AG04450 (cell line): ENCODE data around the gene DCBLD1. TPM values are rescaled to one million over a fixed set of nuclear protein-coding genes. Genes with fewer than 3 reads are reported as not detected.

Source experiments
- CTCF ChIA-PET: fragments of 300-600, 350-600 bp; formaldehyde crosslinking; extraction: SDS; loops from one replicate; lab custom pipeline; 2022; ENCODE audit warnings: antibody characterized with exemption, inconsistent platforms; lab: Charles Lee
- POLR2A ChIA-PET: fragments of 350-600 bp; formaldehyde crosslinking; extraction: SDS; loops from one replicate; lab custom pipeline; 2021; ENCODE audit warnings: antibody characterized with exemption, inconsistent platforms; lab: Yijun Ruan, JAX
- DNase-seq: peaks from one replicate; pipeline ENCODE4 v3.0.0-alpha.2; 2011; ENCODE audit warnings: low read depth, low spot score
- H3K27ac ChIP-seq: one replicate; pipeline ENCODE4 v1.5.1; 2012; ENCODE audit warnings: low read depth, low read length, control low read depth
- H3K27me3 ChIP-seq: one replicate; pipeline ENCODE4 v1.6.0; 2012; ENCODE audit warnings: low read length; ENCODE audit not compliant: control insufficient read depth, insufficient read depth
- H3K4me3 ChIP-seq: 2 replicates; pipeline ENCODE4 v1.5.1; 2011; ENCODE audit warnings: mild to moderate bottlenecking, low read depth, low read length, control low read depth
- H3K9me3 ChIP-seq: 2 replicates; pipeline ENCODE4 v1.5.1; 2012; ENCODE audit warnings: low read length; ENCODE audit not compliant: control insufficient read depth, insufficient read depth
- CTCF ChIP-seq: IDR thresholded peaks from 2 replicates; pipeline ENCODE4 v1.5.1; 2011; ENCODE audit warnings: low read depth, low read length, control low read depth, inconsistent platforms
- polyA plus RNA-seq: library from polyadenylated mRNA; depleted of rRNA; stranded (reverse); fragments of >200 nt; gene quantifications from 2 replicates; pipeline ENCODE4 v1.2.3, GENCODE V29; 2011

The DCBLD1 gene
- polyA plus RNA-seq, 1 experiment, result 19.0 TPM

DNA sequence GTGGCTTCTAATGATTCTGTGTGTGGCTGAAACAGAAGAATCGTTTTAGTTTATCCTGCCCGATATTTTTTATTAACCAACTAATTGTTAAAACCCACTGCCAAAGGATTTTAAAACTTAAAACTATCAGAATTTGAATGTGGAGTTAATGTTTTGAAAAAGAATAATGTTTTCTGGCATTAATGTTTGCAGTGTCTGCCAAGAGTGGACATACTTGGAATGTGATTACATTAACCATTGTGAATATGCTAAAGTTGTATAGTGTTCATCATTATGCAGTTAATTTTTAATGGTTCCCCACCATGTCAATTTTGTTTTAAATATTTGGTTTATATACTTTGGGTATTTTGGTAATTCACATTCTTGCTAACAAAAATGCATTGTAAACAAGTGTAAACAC lies 24.4 kb downstream of the DCBLD1 start:
- ChIA-PET CTCF (no interaction called here), POLR2A (interaction anchor here (1.0 kb wide), 1 partner anchor 96 kb away, joined by 3 read pairs; the partner anchor contains the start of gene GOPC)
- Histone ChIP-seq H3K27ac (no peak overlapping the region), H3K9me3 (no peaks in the 10 kb centered on the region), H3K27me3 (no peaks in the 10 kb centered on the region), H3K4me3 (no peak overlapping the region)
- TF ChIP-seq CTCF, result no peak
- DNase-seq, result no peak

DNA sequence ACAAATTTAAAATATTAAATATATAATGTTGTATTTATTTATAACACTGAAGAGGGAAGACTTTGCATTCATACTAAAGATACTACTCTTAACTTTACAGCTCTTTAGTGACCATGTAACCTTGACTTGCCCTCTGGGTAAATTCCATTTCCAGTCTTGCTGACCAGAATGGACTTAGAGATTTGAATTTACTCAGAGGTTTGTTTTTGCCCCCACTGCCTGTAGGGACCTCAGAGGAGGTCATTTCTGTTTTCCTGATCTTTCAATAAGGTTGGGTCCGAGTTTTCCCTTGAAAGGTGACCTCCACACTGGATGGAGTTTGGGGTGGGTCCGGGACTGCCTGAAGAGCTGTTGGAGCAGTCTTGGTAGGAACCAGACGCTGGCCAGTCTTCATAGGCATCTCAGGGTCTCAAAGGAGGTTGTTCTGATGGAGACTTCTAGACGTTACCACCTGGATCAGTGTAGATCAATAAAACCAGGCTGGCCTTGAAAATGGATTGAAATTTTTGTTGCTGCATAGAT lies 26.0 kb downstream of the DCBLD1 start:
- DNase-seq, result no peak
- H3K9me3 ChIP-seq, result no peaks in the 10 kb centered on the region
- no peak overlapping the region for H3K4me3 ChIP-seq
- no peak overlapping the region for H3K27ac ChIP-seq
- no peak for TF ChIP-seq CTCF
- POLR2A ChIA-PET, result no interaction called here
- H3K27me3 ChIP-seq, result no peaks in the 10 kb centered on the region
- CTCF ChIA-PET, result no interaction called here

DNA sequence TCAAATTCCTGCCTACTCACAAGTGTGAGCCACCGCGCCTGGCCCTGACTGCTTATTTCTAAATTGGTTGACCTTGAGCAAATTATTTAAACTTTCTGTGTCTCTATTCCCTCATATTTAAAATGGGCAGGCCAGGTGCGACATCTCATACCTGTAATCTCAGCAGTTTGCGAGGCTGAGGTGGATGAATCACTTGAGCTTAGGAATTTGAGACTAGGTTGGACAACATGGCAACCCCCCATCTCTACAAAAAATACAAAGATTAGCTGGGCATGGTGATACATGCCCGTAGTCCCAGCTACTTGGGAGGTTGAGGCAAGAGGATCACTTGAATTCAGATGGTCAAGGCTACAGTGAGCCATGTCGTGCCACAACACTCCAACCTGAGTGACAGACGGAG lies 26.5 kb downstream of the DCBLD1 start:
- no peak overlapping the region for H3K4me3 ChIP-seq
- H3K27me3 ChIP-seq, result no peaks in the 10 kb centered on the region
- ChIA-PET CTCF (no interaction called here), POLR2A (no interaction called here)
- TF ChIP-seq CTCF, result no peak
- H3K9me3 ChIP-seq, result no peaks in the 10 kb centered on the region
- no peak for DNase-seq
- no peak overlapping the region for H3K27ac ChIP-seq

- DNase-seq, result no peak
- no peak for TF ChIP-seq CTCF
- ChIA-PET CTCF (no interaction called here), POLR2A (no interaction called here)
- no peak overlapping the region for H3K27ac ChIP-seq
- no peaks in the 10 kb centered on the region for H3K9me3 ChIP-seq
- no peaks in the 10 kb centered on the region for H3K27me3 ChIP-seq
- no peak overlapping the region for H3K4me3 ChIP-seq
These were observed 29.8 kb downstream of the DCBLD1 start for GRCh38 chr6:117512056-117512828.

DNA sequence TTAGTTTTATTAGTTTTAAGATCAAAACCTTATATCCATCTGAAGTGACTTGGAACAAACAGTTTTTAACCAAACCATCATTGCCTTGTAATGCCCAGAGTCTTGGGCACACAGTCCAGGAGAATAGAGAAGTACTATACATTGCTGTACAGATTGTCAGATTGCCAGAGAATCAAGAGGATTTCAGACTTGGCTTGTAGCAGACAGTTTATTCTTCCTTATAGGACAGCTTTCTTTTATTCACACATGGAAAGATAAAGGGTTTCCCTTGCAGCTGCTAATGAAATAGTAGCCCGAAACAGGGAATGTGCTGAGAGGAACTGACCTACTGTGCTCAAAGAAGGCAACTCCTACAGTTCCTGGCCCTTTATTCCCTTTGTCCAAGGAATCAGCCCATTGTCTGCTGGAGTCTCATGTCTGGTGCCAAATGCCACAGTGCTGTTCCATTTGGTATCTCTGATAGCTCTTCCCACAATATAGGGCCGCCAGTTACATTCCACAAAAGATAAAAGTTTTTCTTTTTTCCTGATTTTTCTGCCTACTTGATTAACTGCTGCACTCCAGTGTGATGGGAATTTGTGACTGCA lies 30.6 kb downstream of the DCBLD1 start:
- CTCF ChIA-PET, result no interaction called here
- no peaks in the 10 kb centered on the region for H3K9me3 ChIP-seq
- H3K4me3 ChIP-seq, result no peak overlapping the region
- no peak for TF ChIP-seq CTCF
- H3K27ac ChIP-seq, result no peak overlapping the region
- H3K27me3 ChIP-seq, result no peaks in the 10 kb centered on the region
- POLR2A ChIA-PET, result no interaction called here
- no peak for DNase-seq
